ENCODE measurements around the gene MAGI3.

GRCh38 chr1:113363935-113364334, 26.4 kb upstream of the MAGI3 start:
- TF ChIP-seq ZNF121 (CRISPR knock-in tag; IDR thresholded peaks at IDR 0.05) (no peak), SUZ12 (IDR thresholded peaks at IDR 0.05; ENCODE audit: low read depth, low read length) (no peak), RXRA (CRISPR knock-in tag; IDR thresholded peaks at IDR 0.05) (no peak)
